Mucosa of rectum (tissue), 2 donors: ENCODE results near the gene PABPN1.

ENCODE experiments used
- H3K27ac ChIP-seq, 2 donors: one replicate each; pipeline ENCODE4 v1.7.0; 2013; ENCODE audit warnings: inconsistent platforms in 2 of 2, low read depth in 2 of 2, low read length in 2 of 2
- H3K27me3 ChIP-seq, 2 donors: one replicate each; pipeline ENCODE4 v1.7.0; 2013; ENCODE audit warnings: low read length in 2 of 2; ENCODE audit not compliant: control insufficient read depth in 2 of 2, insufficient read depth in 2 of 2
- H3K36me3 ChIP-seq, 2 donors: one replicate each; pipeline ENCODE4 v1.7.0; 2013; ENCODE audit warnings: low read length in 2 of 2; ENCODE audit not compliant: control insufficient read depth in 2 of 2, insufficient read depth in 2 of 2
- H3K4me1 ChIP-seq, 2 donors: one replicate each; pipeline ENCODE4 v1.7.0; 2013; ENCODE audit warnings: low read length in 2 of 2, mild to moderate bottlenecking in 1 of 2; ENCODE audit not compliant: control insufficient read depth in 2 of 2, insufficient read depth in 2 of 2
- H3K4me3 ChIP-seq, 2 donors: one replicate each; pipeline ENCODE4 v1.7.0; 2013; ENCODE audit warnings: low read length in 2 of 2
- H3K9ac ChIP-seq, 2 donors: one replicate each; pipeline ENCODE4 v1.7.0; 2013; ENCODE audit warnings: low read length in 2 of 2, low read depth in 1 of 2, mild to moderate bottlenecking in 1 of 2
- H3K9me3 ChIP-seq, 2 donors: one replicate each; pipeline ENCODE4 v1.7.0; 2013; ENCODE audit warnings: low read length in 2 of 2; ENCODE audit not compliant: control insufficient read depth in 2 of 2
- donor health status: healthy.
- donor health status: Normal muscosa, but diverticular disease.

Gene PABPN1

GRCh38 chr14:23301969-23302289 is 19.3 kb upstream of the PABPN1 start:
- Histone ChIP-seq H3K9me3 (no peaks in the 10 kb centered on the region), H3K36me3 (peaks cover 0 to 10% of the 10 kb centered on the region in 2 donors), H3K9ac (peak overlapping the region; percentile 85 to 89), H3K4me3 (peak overlapping the region; percentile 67 to 81), H3K27ac (peak overlapping the region; percentile 91 to 98), H3K4me1 (peaks cover 30 to 36% of the 10 kb centered on the region in 2 donors), H3K27me3 (no peaks in the 10 kb centered on the region)

- Histone ChIP-seq H3K4me1 (peaks cover 32 to 42% of the 10 kb centered on the region in 2 donors), H3K9me3 (no peaks in the 10 kb centered on the region)
These were observed 18.7 kb upstream of the PABPN1 start, which contains the start of gene PPP1R3E for GRCh38 chr14:23302290-23303225. PPP1R3E (minus strand) TSS chr14:23302859; CDS start chr14:23302576, 283 bp downstream.

GRCh38 chr14:23306412-23307145 is 14.7 kb upstream of the PABPN1 start, which contains the start of gene BCL2L2:
BCL2L2 (plus strand) TSS chr14:23306833; CDS start chr14:23307768, 935 bp downstream.
- Histone ChIP-seq H3K36me3 (peaks cover 16 to 29% of the 10 kb centered on the region in 2 donors), H3K4me3 (peak within 1 kb of the TSS; percentile 83 to 98), H3K4me1 (peaks cover 39 to 49% of the 10 kb centered on the region in 2 donors), H3K9me3 (no peaks in the 10 kb centered on the region), H3K9ac (peak within 1 kb of the TSS; percentile 94 to 95), H3K27ac (peak within 1 kb of the TSS; percentile 96 to 97), H3K27me3 (no peaks in the 10 kb centered on the region)

More at GRCh38 chr14:23302290-23303225, 18.7 kb upstream of the PABPN1 start, which contains the start of gene PPP1R3E:
- H3K27me3 ChIP-seq, result no peaks in the 10 kb centered on the region
- H3K36me3 ChIP-seq, result peaks cover 0 to 5% of the 10 kb centered on the region in 2 donors
- peak within 1 kb of the TSS; percentile 91 to 98 for H3K27ac ChIP-seq
- H3K4me3 ChIP-seq, result peak within 1 kb of the TSS; percentile 67 to 81
- H3K9ac ChIP-seq, result peak within 1 kb of the TSS; percentile 85 to 89

GRCh38 chr14:23307146-23307530 is 14.1 kb upstream of the PABPN1 start:
- Histone ChIP-seq H3K9me3 (no peaks in the 10 kb centered on the region), H3K27ac (peak overlapping the region; percentile 96 to 97), H3K27me3 (no peaks in the 10 kb centered on the region), H3K9ac (peak overlapping the region; percentile 94 to 95), H3K36me3 (peaks cover 16 to 31% of the 10 kb centered on the region in 2 donors), H3K4me3 (peak overlapping the region; percentile 83 to 98), H3K4me1 (peaks cover 39 to 49% of the 10 kb centered on the region in 2 donors)

- peaks cover 16 to 31% of the 10 kb centered on the region in 2 donors for H3K36me3 ChIP-seq
- H3K27me3 ChIP-seq, result no peaks in the 10 kb centered on the region
- H3K4me3 ChIP-seq, result peak overlapping the region; percentile 83 to 98
- H3K9me3 ChIP-seq, result no peaks in the 10 kb centered on the region
- peaks cover 33 to 43% of the 10 kb centered on the region in 2 donors for H3K4me1 ChIP-seq
- peak overlapping the region; percentile 94 to 95 for H3K9ac ChIP-seq
- peak overlapping the region in 1 of 2 donors; percentile 97 for H3K27ac ChIP-seq
These were observed 13.3 kb upstream of the PABPN1 start for GRCh38 chr14:23307687-23308644.

- Histone ChIP-seq H3K36me3 (peaks cover 16 to 31% of the 10 kb centered on the region in 2 donors), H3K27me3 (no peaks in the 10 kb centered on the region), H3K9ac (no peak overlapping the region), H3K4me1 (peaks cover 31 to 42% of the 10 kb centered on the region in 2 donors), H3K4me3 (peak overlapping the region in 1 of 2 donors; percentile 36), H3K9me3 (no peaks in the 10 kb centered on the region), H3K27ac (no peak overlapping the region)
These were observed 12.4 kb upstream of the PABPN1 start for GRCh38 chr14:23308721-23309445.

- Histone ChIP-seq H3K9ac (no peak overlapping the region), H3K4me1 (peaks cover 29 to 37% of the 10 kb centered on the region in 2 donors), H3K27me3 (no peaks in the 10 kb centered on the region), H3K4me3 (no peak overlapping the region), H3K36me3 (peaks cover 16 to 31% of the 10 kb centered on the region in 2 donors), H3K9me3 (no peaks in the 10 kb centered on the region), H3K27ac (no peak overlapping the region)
These were observed 10.7 kb upstream of the PABPN1 start for GRCh38 chr14:23310546-23310945.

GRCh38 chr14:23316300-23316699 is 5.0 kb upstream of the PABPN1 start:
- H3K27ac ChIP-seq, result no peak overlapping the region
- no peak overlapping the region for H3K9ac ChIP-seq
- peaks cover 0 to 5% of the 10 kb centered on the region in 2 donors for H3K36me3 ChIP-seq
- H3K4me3 ChIP-seq, result no peak overlapping the region
- no peaks in the 10 kb centered on the region for H3K9me3 ChIP-seq
- peaks cover 5 to 6% of the 10 kb centered on the region in 2 donors for H3K4me1 ChIP-seq
- H3K27me3 ChIP-seq, result no peaks in the 10 kb centered on the region
